Effector CD4-positive, alpha-beta T cell (primary cell): ENCODE results near the gene PABPC3.

Experiments
- DNase-seq: peaks from one replicate; pipeline ENCODE4 v3.0.0-alpha.2; 2020

PABPC3 gene

GRCh38 chr13:25112695-25113255, 16.8 kb downstream of the PABPC3 start:
- DNase-seq = no peak

GRCh38 chr13:25114220-25114619, 18.3 kb downstream of the PABPC3 start:
- DNase-seq = peak; percentile 30

GRCh38 chr13:25116044-25116443, 20.1 kb downstream of the PABPC3 start:
- no peak for DNase-seq

- DNase-seq = no peak
Measured at GRCh38 chr13:25117312-25117711, 21.4 kb downstream of the PABPC3 start.

GRCh38 chr13:25118378-25118905, 22.5 kb downstream of the PABPC3 start:
- DNase-seq = no peak

- no peak for DNase-seq
Measured at GRCh38 chr13:25130944-25131343, 35.0 kb downstream of the PABPC3 start.

GRCh38 chr13:25131881-25132420, 36.0 kb downstream of the PABPC3 start:
- no peak for DNase-seq

GRCh38 chr13:25132751-25133390, 36.9 kb downstream of the PABPC3 start:
- DNase-seq = no peak

GRCh38 chr13:25135896-25136295, 40.0 kb downstream of the PABPC3 start:
- DNase-seq = no peak

- no peak for DNase-seq
Measured at GRCh38 chr13:25136880-25137787, 41.2 kb downstream of the PABPC3 start.

GRCh38 chr13:25137788-25138115, 41.8 kb downstream of the PABPC3 start:
- DNase-seq = no peak

- DNase-seq = no peak
Measured at GRCh38 chr13:25141042-25141441, 45.1 kb downstream of the PABPC3 start.

GRCh38 chr13:25143706-25144105, 47.8 kb downstream of the PABPC3 start:
- DNase-seq = no peak

- no peak for DNase-seq
Measured at GRCh38 chr13:25147638-25148401, 51.9 kb downstream of the PABPC3 start.

- no peak for DNase-seq
Measured at GRCh38 chr13:25148402-25148771, 52.5 kb downstream of the PABPC3 start.
